HEK293 (cell line): Measurements from ENCODE around the gene P2RX6.

ENCODE experiments used
- CTCF ChIP-seq: fragments of 450-650 bp; formaldehyde crosslinking; IDR thresholded peaks from 2 replicates; pipeline ENCODE4 v1.5.1; 2016; ENCODE audit warnings: missing biosample characterization, missing genetic modification characterization
- IKZF3 ChIP-seq: fragments of 450-650 bp; IDR thresholded peaks from 2 replicates; pipeline ENCODE4 v1.5.0; 2018; ENCODE audit warnings: missing biosample characterization, mild to moderate bottlenecking, missing genetic modification characterization, moderate library complexity
- INSM2 ChIP-seq: fragments of 450-650 bp; formaldehyde crosslinking; IDR thresholded peaks from 2 replicates; pipeline ENCODE4 v1.5.1; 2016; ENCODE audit warnings: missing biosample characterization, missing genetic modification characterization
- KLF9 ChIP-seq: fragments of 450-650 bp; formaldehyde crosslinking; IDR thresholded peaks from 2 replicates; pipeline ENCODE4 v1.5.1; 2016; ENCODE audit warnings: missing biosample characterization, missing genetic modification characterization, low read depth
- MZF1 ChIP-seq: fragments of 450-650 bp; formaldehyde crosslinking; IDR thresholded peaks from 2 replicates; pipeline ENCODE4 v1.5.1; 2017; ENCODE audit warnings: missing biosample characterization, missing genetic modification characterization, borderline replicate concordance
- OSR2 ChIP-seq: fragments of 450-650 bp; formaldehyde crosslinking; IDR thresholded peaks from 2 replicates; pipeline ENCODE4 v1.5.1; 2016; ENCODE audit warnings: missing biosample characterization, missing genetic modification characterization
- PRDM1 ChIP-seq: fragments of 450-650 bp; formaldehyde crosslinking; IDR thresholded peaks from 2 replicates; pipeline ENCODE4; 2016; ENCODE audit warnings: missing biosample characterization, missing genetic modification characterization
- PRDM10 ChIP-seq: fragments of 450-650 bp; formaldehyde crosslinking; IDR thresholded peaks from 2 replicates; pipeline ENCODE4 v1.5.1; 2016; ENCODE audit warnings: missing biosample characterization, missing genetic modification characterization
- SP3 ChIP-seq: fragments of 450-650 bp; formaldehyde crosslinking; IDR thresholded peaks from 2 replicates; pipeline ENCODE4 v1.5.1; 2016; ENCODE audit warnings: missing biosample characterization, missing genetic modification characterization
- TRIM28 ChIP-seq: IDR thresholded peaks from 2 replicates; pipeline ENCODE4 v1.6.1; 2011; ENCODE audit warnings: low read length, control low read depth, borderline replicate concordance
- YY2 ChIP-seq: fragments of 450-650 bp; formaldehyde crosslinking; IDR thresholded peaks from 2 replicates; pipeline ENCODE4 v1.5.1; 2016; ENCODE audit warnings: missing biosample characterization, missing genetic modification characterization
- ZNF23 ChIP-seq: fragments of 450-650 bp; formaldehyde crosslinking; IDR thresholded peaks from 2 replicates; pipeline ENCODE4 v1.5.1; 2016; ENCODE audit warnings: missing biosample characterization, missing genetic modification characterization, borderline replicate concordance
- ZNF362 ChIP-seq: fragments of 450-650 bp; formaldehyde crosslinking; IDR thresholded peaks from 2 replicates; pipeline ENCODE4 v1.5.1; 2016; ENCODE audit warnings: missing biosample characterization, missing genetic modification characterization
- ZNF391 ChIP-seq: fragments of 450-650 bp; formaldehyde crosslinking; IDR thresholded peaks from 2 replicates; pipeline ENCODE4 v1.5.1; 2016; ENCODE audit warnings: low read depth, missing biosample characterization, missing genetic modification characterization, borderline replicate concordance
- ZNF394 ChIP-seq: fragments of 450-650 bp; formaldehyde crosslinking; IDR thresholded peaks from 2 replicates; pipeline ENCODE4 v1.5.1; 2016; ENCODE audit warnings: missing biosample characterization, missing genetic modification characterization, mild to moderate bottlenecking, moderate library complexity, borderline replicate concordance
- ZNF449 ChIP-seq: fragments of 450-650 bp; formaldehyde crosslinking; IDR thresholded peaks from 2 replicates; pipeline ENCODE4 v1.5.1; 2017; ENCODE audit warnings: missing biosample characterization, mild to moderate bottlenecking, missing genetic modification characterization, moderate library complexity
- ZNF473 ChIP-seq: fragments of 450-650 bp; formaldehyde crosslinking; IDR thresholded peaks from 2 replicates; pipeline ENCODE4 v1.5.1; 2017; ENCODE audit warnings: missing biosample characterization, missing genetic modification characterization
- ZNF501 ChIP-seq: fragments of 450-650 bp; formaldehyde crosslinking; IDR thresholded peaks from 2 replicates; pipeline ENCODE4 v1.5.1; 2016; ENCODE audit warnings: missing biosample characterization, missing genetic modification characterization
- ZNF548 ChIP-seq: fragments of 450-650 bp; formaldehyde crosslinking; IDR thresholded peaks from 2 replicates; pipeline ENCODE4 v1.5.1; 2016; ENCODE audit warnings: missing biosample characterization, missing genetic modification characterization
- ZNF561 ChIP-seq: fragments of 450-650 bp; IDR thresholded peaks from 2 replicates; pipeline ENCODE4 v1.5.1; 2018; ENCODE audit warnings: missing biosample characterization, missing genetic modification characterization, borderline replicate concordance
- ZNF596 ChIP-seq: fragments of 450-650 bp; IDR thresholded peaks from 2 replicates; pipeline ENCODE4 v1.5.0; 2018; ENCODE audit warnings: missing biosample characterization, mild to moderate bottlenecking, missing genetic modification characterization, moderate library complexity
- ZNF621 ChIP-seq: fragments of 450-650 bp; formaldehyde crosslinking; IDR thresholded peaks from 2 replicates; pipeline ENCODE4 v1.5.1; 2017; ENCODE audit warnings: missing biosample characterization, missing genetic modification characterization
- ZNF654 ChIP-seq: fragments of 450-650 bp; formaldehyde crosslinking; IDR thresholded peaks from 2 replicates; pipeline ENCODE4 v1.5.1; 2016; ENCODE audit warnings: low read depth, missing biosample characterization, missing genetic modification characterization
- ZNF664 ChIP-seq: fragments of 450-650 bp; formaldehyde crosslinking; IDR thresholded peaks from 2 replicates; pipeline ENCODE4 v1.5.1; 2016; ENCODE audit warnings: missing biosample characterization, missing genetic modification characterization
- ZNF701 ChIP-seq: fragments of 450-650 bp; formaldehyde crosslinking; IDR thresholded peaks from 2 replicates; pipeline ENCODE4 v1.5.1; 2016; ENCODE audit warnings: missing biosample characterization, missing genetic modification characterization
- ZNF791 ChIP-seq: fragments of 450-650 bp; formaldehyde crosslinking; IDR thresholded peaks from 2 replicates; pipeline ENCODE4 v1.5.1; 2016; ENCODE audit warnings: missing biosample characterization, missing genetic modification characterization
- ZNF792 ChIP-seq: fragments of 450-650 bp; formaldehyde crosslinking; IDR thresholded peaks from 2 replicates; pipeline ENCODE4 v1.5.1; 2016; ENCODE audit warnings: missing biosample characterization, missing genetic modification characterization
- ZSCAN30 ChIP-seq: fragments of 450-650 bp; IDR thresholded peaks from 2 replicates; pipeline ENCODE4 v1.5.1; 2018; ENCODE audit warnings: missing biosample characterization, mild to moderate bottlenecking, missing genetic modification characterization, moderate library complexity
- TF ChIP-seq, protein P1 (sequence below): fragments of 450-650 bp; formaldehyde crosslinking; IDR thresholded peaks from 2 replicates; pipeline ENCODE4 v1.5.1; 2016; ENCODE audit warnings: missing biosample characterization, missing genetic modification characterization, low read depth

P2RX6 gene

GRCh38 chr22:20981787-20982562, 33.0 kb upstream of the P2RX6 start, which contains the start of gene LZTR1 (continued):
- TF ChIP-seq CTCF (tag by site-specific recombination) (peak; percentile 92), PRDM1 (tag by site-specific recombination) (no peak), ZNF391 (tag by site-specific recombination) (0 out of 2 replicates have a peak, but pooled peaks have one; percentile 74), IKZF3 (tag by site-specific recombination) (peak; percentile 63), INSM2 (no peak; the same call in 1 of the 2 replicates), ZNF701 (tag by site-specific recombination) (no peak), ZNF548 (tag by site-specific recombination) (no peak), ZNF664 (tag by site-specific recombination) (no peak), ZNF394 (tag by site-specific recombination) (peak; percentile 64; the same call in 1 of the 2 replicates), KLF9 (tag by site-specific recombination) (no peak; the same call in 1 of the 2 replicates), ZNF621 (tag by site-specific recombination) (no peak), MZF1 (0 out of 2 replicates have a peak, but pooled peaks have one; percentile 72), OSR2 (tag by site-specific recombination) (no peak), ZSCAN30 (tag by site-specific recombination) (peak; percentile 88), ZNF654 (tag by site-specific recombination) (no peak), PRDM10 (peak; percentile 60), ZNF791 (tag by site-specific recombination) (no peak), TRIM28 (no peak), ZNF362 (tag by site-specific recombination) (no peak), ZNF473 (no peak), YY2 (peak; percentile 70), ZNF596 (tag by site-specific recombination) (no peak), ZNF501 (peak; percentile 98), ZNF561 (tag by site-specific recombination) (no peak; the same call in 1 of the 2 replicates), ZNF23 (tag by site-specific recombination) (no peak), ZNF449 (peak; percentile 91), SP3 (peak; percentile 38; the same call in 1 of the 2 replicates), ZNF792 (tag by site-specific recombination) (0 out of 2 replicates have a peak, but pooled peaks have one; percentile 59)
- TF ChIP-seq, protein P1, sequence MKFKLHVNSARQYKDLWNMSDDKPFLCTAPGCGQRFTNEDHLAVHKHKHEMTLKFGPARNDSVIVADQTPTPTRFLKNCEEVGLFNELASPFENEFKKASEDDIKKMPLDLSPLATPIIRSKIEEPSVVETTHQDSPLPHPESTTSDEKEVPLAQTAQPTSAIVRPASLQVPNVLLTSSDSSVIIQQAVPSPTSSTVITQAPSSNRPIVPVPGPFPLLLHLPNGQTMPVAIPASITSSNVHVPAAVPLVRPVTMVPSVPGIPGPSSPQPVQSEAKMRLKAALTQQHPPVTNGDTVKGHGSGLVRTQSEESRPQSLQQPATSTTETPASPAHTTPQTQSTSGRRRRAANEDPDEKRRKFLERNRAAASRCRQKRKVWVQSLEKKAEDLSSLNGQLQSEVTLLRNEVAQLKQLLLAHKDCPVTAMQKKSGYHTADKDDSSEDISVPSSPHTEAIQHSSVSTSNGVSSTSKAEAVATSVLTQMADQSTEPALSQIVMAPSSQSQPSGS (tag by site-specific recombination): no peak
